Tibial nerve (tissue), 3 donors: ENCODE data around the gene STAT4.

Experiments used
- POLR2A ChIP-seq, 2 donors: fragments of 450-650 bp; IDR thresholded peaks; one replicate each; pipeline ENCODE4 v1.6.1; 2017; ENCODE audit warnings: antibody characterized with exemption in 2 of 2, mild to moderate bottlenecking in 2 of 2, moderate library complexity in 2 of 2
- TF ChIP-seq, protein P1 (sequence below), 5 experiments: fragments of 200-600 bp in 3 of 5; fragments of 450-650 bp in 2 of 5; sonication (generic) in 3 of 5; IDR thresholded peaks; one replicate each; pipeline ENCODE4 v1.5.1; 2016 to 2019; ENCODE audit warnings: antibody characterized with exemption in 5 of 5, mild to moderate bottlenecking in 3 of 5, moderate library complexity in 2 of 5

DNA sequence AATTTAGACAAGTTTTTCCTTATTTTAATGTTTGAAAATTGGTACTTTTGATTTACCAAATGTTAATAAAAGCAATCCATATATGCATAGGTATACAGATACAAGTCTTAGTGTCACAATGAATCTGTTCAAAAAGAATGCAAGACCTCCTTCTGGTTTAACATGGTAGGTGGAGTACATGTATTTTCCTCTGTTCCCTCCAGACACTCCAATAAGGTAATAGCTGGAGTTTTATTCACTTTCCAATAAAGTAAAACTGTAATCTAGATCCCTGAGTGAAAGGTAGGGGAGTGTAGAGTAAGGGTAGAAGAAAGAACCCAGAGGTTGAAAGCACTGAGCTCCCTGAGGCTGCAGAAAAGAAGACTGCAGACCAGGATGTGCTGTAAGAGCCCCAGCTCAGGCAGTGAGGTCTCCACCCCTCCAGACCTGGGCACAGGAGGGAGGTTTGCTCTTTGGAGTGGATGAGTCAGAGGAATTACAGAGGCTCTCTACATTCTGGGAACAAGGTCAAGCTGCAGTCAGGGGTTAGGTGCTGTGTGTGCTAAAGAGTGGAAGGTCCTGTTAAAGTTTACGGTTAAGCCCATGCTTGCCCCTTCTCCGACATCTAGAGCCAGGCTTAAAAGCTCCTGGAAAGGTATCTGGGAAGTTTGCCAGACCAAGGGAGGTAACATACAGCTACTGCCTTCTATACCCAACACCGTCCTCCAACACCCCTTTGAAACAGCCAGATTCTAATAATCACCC is 109.2 kb downstream of the STAT4 start:
- TF ChIP-seq, protein P1, sequence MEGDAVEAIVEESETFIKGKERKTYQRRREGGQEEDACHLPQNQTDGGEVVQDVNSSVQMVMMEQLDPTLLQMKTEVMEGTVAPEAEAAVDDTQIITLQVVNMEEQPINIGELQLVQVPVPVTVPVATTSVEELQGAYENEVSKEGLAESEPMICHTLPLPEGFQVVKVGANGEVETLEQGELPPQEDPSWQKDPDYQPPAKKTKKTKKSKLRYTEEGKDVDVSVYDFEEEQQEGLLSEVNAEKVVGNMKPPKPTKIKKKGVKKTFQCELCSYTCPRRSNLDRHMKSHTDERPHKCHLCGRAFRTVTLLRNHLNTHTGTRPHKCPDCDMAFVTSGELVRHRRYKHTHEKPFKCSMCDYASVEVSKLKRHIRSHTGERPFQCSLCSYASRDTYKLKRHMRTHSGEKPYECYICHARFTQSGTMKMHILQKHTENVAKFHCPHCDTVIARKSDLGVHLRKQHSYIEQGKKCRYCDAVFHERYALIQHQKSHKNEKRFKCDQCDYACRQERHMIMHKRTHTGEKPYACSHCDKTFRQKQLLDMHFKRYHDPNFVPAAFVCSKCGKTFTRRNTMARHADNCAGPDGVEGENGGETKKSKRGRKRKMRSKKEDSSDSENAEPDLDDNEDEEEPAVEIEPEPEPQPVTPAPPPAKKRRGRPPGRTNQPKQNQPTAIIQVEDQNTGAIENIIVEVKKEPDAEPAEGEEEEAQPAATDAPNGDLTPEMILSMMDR (IDR thresholded peaks at IDR 0.05), result no peak
- TF ChIP-seq POLR2A (IDR thresholded peaks at IDR 0.05), result no peak
